ENCODE measurements around the gene EIF4A2.

The EIF4A2 gene

GRCh38 chr3:186789554-186790260, 6.3 kb downstream of the EIF4A2 start:
- Histone ChIP-seq H3K4me2 (ENCODE audit: low read length) (no peak overlapping the region), H3K4me1 (ENCODE audit: insufficient read depth, low read length, severe bottlenecking) (peaks cover 37% of the 10 kb centered on the region), H3K27ac (ENCODE audit: low read depth, low read length, poor library complexity, severe bottlenecking) (peak overlapping the region; percentile 38), H3K9me3 (ENCODE audit: low read length) (no peaks in the 10 kb centered on the region), H3F3A (ENCODE audit: insufficient read depth, low read length) (peaks cover 79% of the 10 kb centered on the region), H3K9ac (ENCODE audit: low read length) (no peak overlapping the region), H4K20me1 (ENCODE audit: insufficient read depth, low read length) (peaks cover 8% of the 10 kb centered on the region; the same call in 1 of the 2 replicates), H3K4me3 (ENCODE audit: low read depth, low read length, poor library complexity, severe bottlenecking) (no peak overlapping the region), H3K79me2 (ENCODE audit: insufficient read depth, low read length) (peaks cover 14% of the 10 kb centered on the region), H3K9me2 (ENCODE audit: low read depth, low read length) (no peaks in the 10 kb centered on the region), H3K36me3 (ENCODE audit: insufficient read depth, low read length) (peaks cover 97% of the 10 kb centered on the region), H3K27me3 (ENCODE audit: insufficient read depth, low read length) (no peaks in the 10 kb centered on the region), H2AFZ (ENCODE audit: low read length) (no peak overlapping the region)
- TF ChIP-seq EZH2 (IDR thresholded peaks at IDR 0.05; ENCODE audit: borderline replicate concordance, low read length) (no peak), CTCF (IDR thresholded peaks at IDR 0.05; ENCODE audit: low read length) (no peak)

GRCh38 chr3:186790261-186790981, 7.0 kb downstream of the EIF4A2 start:
- no peaks in the 10 kb centered on the region for H3K27me3 ChIP-seq (ENCODE audit: insufficient read depth, low read length)
- peaks cover 7% of the 10 kb centered on the region for H3K79me2 ChIP-seq (ENCODE audit: insufficient read depth, low read length)
- H2AFZ ChIP-seq (ENCODE audit: low read length), result no peak overlapping the region
- H3K36me3 ChIP-seq (ENCODE audit: insufficient read depth, low read length), result peaks cover 94% of the 10 kb centered on the region
- H4K20me1 ChIP-seq (ENCODE audit: insufficient read depth, low read length), result peaks cover 3% of the 10 kb centered on the region; the same call in 1 of the 2 replicates
- TF ChIP-seq CTCF (IDR thresholded peaks at IDR 0.05; ENCODE audit: low read length) (peak; percentile 36; the same call in 1 of the 2 replicates), EZH2 (IDR thresholded peaks at IDR 0.05; ENCODE audit: borderline replicate concordance, low read length) (no peak)
- peak overlapping the region; percentile 38 for H3K27ac ChIP-seq (ENCODE audit: low read depth, low read length, poor library complexity, severe bottlenecking)
- no peak overlapping the region for H3K9ac ChIP-seq (ENCODE audit: low read length)
- H3K4me2 ChIP-seq (ENCODE audit: low read length), result no peak overlapping the region
- H3K4me3 ChIP-seq (ENCODE audit: low read depth, low read length, poor library complexity, severe bottlenecking), result no peak overlapping the region
- H3K4me1 ChIP-seq (ENCODE audit: insufficient read depth, low read length, severe bottlenecking), result peaks cover 30% of the 10 kb centered on the region
- H3F3A ChIP-seq (ENCODE audit: insufficient read depth, low read length), result peaks cover 71% of the 10 kb centered on the region
- H3K9me2 ChIP-seq (ENCODE audit: low read depth, low read length), result no peaks in the 10 kb centered on the region
- no peaks in the 10 kb centered on the region for H3K9me3 ChIP-seq (ENCODE audit: low read length)

- Histone ChIP-seq H3K9me3 (ENCODE audit: low read length) (no peaks in the 10 kb centered on the region), H3K36me3 (ENCODE audit: insufficient read depth, low read length) (peaks cover 93% of the 10 kb centered on the region), H3K9ac (ENCODE audit: low read length) (no peak overlapping the region), H3K4me2 (ENCODE audit: low read length) (no peak overlapping the region), H2AFZ (ENCODE audit: low read length) (no peak overlapping the region), H3K27ac (ENCODE audit: low read depth, low read length, poor library complexity, severe bottlenecking) (no peak overlapping the region), H3K79me2 (ENCODE audit: insufficient read depth, low read length) (0 out of 2 replicates have a peak, but pooled peaks cover 4% of the 10 kb centered on the region), H3K4me1 (ENCODE audit: insufficient read depth, low read length, severe bottlenecking) (no peaks in the 10 kb centered on the region), H3K4me3 (ENCODE audit: low read depth, low read length, poor library complexity, severe bottlenecking) (no peak overlapping the region), H4K20me1 (ENCODE audit: insufficient read depth, low read length) (no peaks in the 10 kb centered on the region), H3K9me2 (ENCODE audit: low read depth, low read length) (no peaks in the 10 kb centered on the region), H3K27me3 (ENCODE audit: insufficient read depth, low read length) (no peaks in the 10 kb centered on the region), H3F3A (ENCODE audit: insufficient read depth, low read length) (no peaks in the 10 kb centered on the region)
- TF ChIP-seq CTCF (IDR thresholded peaks at IDR 0.05; ENCODE audit: low read length), result no peak
- no peak for TF ChIP-seq EZH2 (IDR thresholded peaks at IDR 0.05; ENCODE audit: borderline replicate concordance, low read length)
These were observed 15.0 kb downstream of the EIF4A2 start for GRCh38 chr3:186798239-186798874.
